ENCODE measurements around the gene NOL4L.
"Not testable (repeated sequence)": the region's sequence is repeated elsewhere in the genome, so short reads cannot be mapped to it uniquely, and the experiment has no call there.

Gene NOL4L

DNA sequence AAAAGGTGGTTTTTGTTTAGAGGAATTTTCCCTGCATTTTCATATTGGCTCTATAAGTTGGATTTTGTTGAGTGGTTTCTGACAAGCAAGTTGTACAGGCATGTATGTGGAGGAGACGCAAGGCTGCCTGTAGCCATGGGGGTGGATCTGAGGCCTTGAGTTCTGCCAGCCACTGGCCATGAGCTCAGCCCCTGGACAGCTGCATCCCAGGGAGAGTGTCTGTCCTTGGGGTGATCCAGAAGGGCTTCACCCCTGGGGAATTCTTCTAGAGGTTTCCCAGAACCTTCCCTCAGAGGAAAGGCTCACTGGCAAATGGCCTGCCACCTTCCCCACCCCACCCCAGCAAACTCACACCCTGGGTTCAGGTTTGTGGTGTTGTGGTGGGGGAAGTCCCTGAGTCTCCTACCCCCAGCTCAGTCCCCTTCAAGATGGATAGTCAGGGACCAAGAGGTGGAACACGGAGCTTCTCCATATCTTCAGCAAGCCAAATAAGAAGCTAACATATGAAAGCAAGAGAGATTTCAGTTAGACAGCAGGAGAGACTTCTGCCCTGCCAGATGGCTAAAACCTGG is 11.6 kb upstream of the NOL4L start:
- DNase-seq (ENCODE audit: low spot score) = no peak

GRCh38 chr20:32595143-32595542 is 10.0 kb upstream of the NOL4L start:
- DNase-seq (ENCODE audit: low spot score) = no peak

DNA sequence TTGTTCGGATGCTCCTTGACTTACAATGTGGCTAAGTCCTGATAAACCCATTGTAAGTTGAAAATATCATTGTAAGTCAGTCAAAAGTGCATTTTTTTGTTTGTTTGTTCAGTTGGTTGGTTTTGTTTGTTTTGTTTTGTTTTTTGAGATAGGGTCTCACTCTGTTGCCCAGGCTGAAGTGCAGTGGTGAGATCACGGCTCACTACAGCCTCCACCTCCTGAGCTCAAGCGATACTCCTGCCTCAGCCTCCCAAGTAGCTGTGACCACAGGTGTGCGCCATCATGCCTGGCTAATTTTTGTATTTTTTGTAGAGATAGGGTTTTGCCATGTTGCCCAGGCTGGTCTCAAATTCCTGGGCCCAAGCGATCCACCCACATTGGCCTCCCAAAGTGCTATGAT is 9.5 kb upstream of the NOL4L start:
- DNase-seq (ENCODE audit: low spot score) = not testable (repeated sequence)

DNA sequence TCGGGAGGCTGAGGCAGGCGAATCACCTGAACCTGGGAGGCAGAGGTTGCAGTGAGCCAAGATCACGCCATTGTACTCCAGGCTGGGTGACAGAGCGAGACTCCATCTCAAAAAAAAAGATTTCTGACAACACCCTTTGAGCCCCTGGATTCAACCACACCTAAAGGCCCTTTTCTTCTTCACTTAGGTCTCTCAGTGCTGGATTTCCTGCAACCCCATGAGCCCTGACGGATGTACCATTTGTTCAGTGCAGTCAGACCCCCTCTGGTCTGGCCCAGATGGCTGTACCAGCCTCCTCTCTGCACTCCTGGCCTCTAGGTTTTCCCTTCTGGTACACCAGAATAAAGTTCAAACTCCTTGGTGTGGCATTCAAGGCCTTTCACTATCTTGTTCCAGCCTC is 9.1 kb upstream of the NOL4L start:
- DNase-seq (ENCODE audit: low spot score) = no peak

DNA sequence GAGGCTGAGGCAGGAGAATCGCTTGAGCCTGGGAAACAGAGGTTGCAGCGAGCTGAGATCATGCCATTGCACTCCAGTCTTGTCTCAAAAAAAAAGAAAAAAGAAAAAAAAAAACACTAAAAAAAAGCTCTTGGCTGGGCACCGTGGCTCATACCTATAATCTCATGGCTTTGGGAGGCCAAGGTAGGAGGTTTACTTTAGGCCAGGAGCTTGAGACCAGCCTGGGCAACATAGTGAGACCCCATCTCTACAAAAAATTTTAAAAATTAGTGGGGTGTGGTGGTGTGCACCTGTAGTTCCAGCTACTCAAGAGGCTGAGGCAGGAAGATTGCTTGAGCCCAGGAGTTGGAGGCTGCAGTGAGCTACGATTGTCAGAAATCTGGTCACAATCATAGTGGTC is 7.5 kb upstream of the NOL4L start:
- not testable (repeated sequence) for DNase-seq (ENCODE audit: low spot score)

DNA sequence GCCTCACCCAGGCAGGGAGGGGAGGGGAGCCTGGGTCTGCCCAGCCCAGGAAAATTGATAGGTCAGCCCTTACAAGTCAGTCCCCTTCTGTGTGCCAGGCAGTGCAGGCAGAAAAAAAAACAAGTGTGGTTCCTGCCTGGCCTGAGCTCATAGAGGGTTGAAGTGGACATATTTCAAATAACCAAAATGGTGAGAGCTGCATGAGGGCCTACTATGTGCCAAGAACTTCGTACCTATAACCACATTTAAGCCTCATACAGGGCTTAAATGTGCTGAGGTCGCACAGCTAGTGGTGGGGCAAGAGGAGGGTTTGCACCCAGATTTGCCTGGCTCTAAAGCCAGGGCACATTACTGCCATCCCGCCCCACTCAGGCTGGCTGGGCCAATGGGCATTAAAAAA is 6.9 kb upstream of the NOL4L start:
- DNase-seq (ENCODE audit: low spot score) = no peak

DNA sequence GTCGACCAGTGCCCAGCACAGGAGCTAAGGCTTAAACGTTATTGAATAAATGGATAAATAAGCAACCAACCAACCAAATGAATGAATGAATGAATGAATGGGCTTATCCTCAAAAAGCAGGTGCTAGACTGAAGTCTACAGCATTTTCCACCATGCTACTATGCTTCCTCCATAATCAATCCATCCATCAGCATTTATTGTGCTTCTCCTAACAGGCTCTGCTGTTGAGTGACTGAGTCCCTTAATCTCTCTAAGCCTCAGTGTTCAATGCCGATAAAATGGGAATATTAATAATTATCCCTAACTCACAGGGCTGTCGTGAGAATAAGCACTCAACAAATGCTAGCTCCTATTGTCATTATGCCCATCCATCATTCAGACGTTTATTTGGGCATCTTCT is 4.6 kb upstream of the NOL4L start:
- no peak for DNase-seq (ENCODE audit: low spot score)

DNA sequence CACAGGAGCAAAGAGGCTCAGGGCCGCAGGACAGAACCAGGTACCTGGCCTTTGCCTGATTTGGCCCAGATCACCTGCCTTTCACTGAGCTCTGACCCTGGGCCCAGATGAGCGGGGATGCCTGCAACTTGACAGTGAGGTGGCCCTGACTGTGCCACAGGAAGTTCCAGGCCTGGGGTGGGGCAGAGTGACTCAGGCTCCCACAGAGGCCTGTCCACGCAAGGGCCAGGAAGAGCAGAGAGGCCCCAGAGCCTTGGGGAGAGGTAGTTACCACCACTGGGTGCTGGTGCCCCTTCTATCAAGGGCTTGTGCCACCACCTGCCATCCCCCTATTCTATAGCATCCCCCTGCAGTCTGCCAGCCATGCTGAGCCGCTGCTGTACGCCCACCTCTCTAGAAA is 4.1 kb upstream of the NOL4L start:
- no peak for DNase-seq (ENCODE audit: low spot score)

GRCh38 chr20:32588040-32588439 is 2.9 kb upstream of the NOL4L start:
- DNase-seq (ENCODE audit: low spot score) = no peak

- DNase-seq (ENCODE audit: low spot score) = no peak
Observed at GRCh38 chr20:32586291-32586690, 1.2 kb upstream of the NOL4L start.

- DNase-seq (ENCODE audit: low spot score) = no peak
Observed at GRCh38 chr20:32585586-32586127, 524 bp upstream of the NOL4L start.

- DNase-seq (ENCODE audit: low spot score) = no peak
Observed at GRCh38 chr20:32583581-32584070, 1.5 kb downstream of the NOL4L start.

GRCh38 chr20:32582659-32583580 is 2.2 kb downstream of the NOL4L start:
- no peak for DNase-seq (ENCODE audit: low spot score)

GRCh38 chr20:32581839-32582658 is 3.1 kb downstream of the NOL4L start:
- DNase-seq (ENCODE audit: low spot score) = no peak

DNA sequence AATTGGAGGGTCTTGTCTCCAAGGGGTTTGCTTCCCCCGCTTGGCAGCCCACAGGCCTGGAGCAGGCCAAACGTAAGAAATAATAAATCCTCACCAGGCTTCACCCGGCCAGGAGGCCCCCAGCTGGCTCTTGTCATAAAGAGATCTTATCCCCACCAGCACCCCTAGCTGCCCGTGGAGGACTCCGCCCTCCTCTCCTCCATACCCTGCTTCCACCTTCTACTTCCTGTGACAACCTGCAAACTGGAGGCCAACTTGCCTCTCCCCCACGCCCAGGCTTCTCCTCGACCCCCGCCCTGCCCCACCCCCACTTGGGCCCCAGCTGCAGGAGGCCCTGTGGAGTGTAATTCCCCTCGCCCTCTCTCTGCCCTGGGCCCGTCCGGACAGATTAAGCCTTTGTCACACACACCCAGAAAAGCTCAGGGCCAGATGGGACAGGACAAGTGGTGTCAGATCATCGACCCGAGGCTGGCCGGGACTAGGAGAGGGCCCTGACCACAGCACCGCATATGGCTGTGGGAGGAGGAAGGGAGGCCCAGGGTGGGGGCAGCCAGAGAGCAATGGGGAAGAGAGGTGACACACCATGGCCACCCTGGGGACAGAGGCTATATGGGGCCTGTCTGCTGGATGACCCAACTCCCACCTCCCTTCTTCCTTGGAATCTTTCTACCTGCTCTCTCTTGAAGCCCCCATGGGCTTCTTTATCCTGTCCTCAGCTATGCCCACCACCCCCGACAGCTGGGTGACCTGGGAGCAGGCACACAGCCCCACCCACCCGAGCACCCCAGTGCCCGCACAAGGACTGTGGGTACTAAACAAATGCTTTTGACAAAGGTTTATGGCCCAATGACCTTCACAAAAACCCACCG is 3.9 kb downstream of the NOL4L start:
- DNase-seq (ENCODE audit: low spot score) = no peak

DNA sequence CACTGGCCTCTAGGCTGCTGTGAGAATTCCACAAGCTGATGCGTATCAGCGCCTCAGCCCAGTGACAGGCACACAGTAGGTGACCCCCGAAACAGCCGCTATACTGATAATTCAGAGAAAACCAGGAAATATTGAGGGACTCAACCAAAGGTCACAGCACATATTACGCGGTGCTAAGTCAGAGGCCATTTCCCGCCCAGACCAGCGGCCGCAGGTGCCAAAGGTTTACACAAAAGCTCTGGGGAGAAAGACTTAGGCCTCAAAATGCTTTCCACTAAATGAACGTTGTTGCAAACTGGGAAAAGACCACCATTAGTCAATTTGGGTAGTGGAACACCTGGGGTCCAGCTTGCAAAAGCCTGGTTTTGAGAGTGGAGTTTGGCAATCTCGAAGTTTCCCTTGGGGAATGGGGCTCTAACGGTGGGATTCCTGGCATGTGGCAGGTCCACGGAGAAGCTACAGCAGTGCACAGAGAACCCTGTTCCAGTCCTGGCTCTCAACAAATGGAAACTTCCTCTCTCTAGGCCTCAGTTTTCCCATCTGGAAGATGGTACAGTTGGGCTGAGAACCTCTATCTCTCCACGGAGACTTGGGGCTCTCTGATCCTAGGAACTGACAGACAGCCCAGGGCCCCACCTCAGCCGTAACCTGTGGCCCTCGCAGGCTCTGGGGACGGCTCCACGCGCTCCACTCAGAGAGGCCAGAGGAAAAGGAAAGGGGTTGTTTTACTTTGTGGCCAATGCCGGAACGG is 4.7 kb downstream of the NOL4L start:
- no peak for DNase-seq (ENCODE audit: low spot score)

DNA sequence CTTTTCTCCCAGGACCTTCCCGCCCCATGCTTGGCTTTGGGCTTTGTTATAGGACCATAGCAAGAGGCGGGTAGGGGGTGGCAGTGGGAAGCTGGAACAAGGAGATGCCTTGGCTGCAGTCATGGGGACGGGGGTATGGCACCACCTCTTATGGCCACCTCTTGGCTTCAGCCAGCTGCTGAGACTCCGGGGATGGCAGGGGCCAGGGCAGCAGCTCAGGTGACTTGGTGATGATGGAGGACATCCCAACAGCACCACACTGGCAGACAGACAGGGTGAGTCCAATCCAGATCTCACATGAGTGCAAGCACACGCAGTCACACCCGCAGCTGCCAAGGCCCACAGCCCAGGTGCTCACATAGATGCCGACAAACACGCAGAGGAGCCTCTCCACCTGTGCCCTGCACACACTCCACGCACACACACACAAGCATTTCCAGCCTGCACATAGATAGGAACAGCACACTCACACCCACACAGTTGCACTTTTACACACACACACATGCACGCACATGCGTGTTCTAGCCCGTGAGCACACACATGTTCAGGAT is 6.2 kb downstream of the NOL4L start:
- no peak for DNase-seq (ENCODE audit: low spot score)

GRCh38 chr20:32578062-32578461 is 7.1 kb downstream of the NOL4L start:
- not testable (repeated sequence) for DNase-seq (ENCODE audit: low spot score)

DNA sequence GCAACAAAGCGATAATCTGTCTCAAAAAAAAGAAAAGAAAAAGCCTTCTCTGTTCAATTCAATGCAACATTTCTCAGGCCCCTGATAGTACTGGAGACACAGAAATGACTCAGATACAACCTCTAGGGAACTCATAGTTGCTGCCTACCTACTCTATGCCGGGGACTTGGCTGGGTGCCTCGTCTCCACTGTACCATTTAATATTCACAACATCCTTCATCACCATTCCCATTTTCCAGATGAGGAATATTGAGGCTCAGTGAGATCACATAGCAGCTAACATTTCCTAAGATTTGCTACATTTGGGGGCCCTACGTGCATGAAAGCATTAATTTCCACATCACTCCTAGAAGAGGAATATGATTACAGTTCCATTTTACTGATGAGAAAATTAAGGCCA is 7.5 kb downstream of the NOL4L start:
- DNase-seq (ENCODE audit: low spot score) = no peak

GRCh38 chr20:32577023-32577422 is 8.1 kb downstream of the NOL4L start:
- DNase-seq (ENCODE audit: low spot score) = no peak
